Tibial nerve (tissue), 4 donors: ENCODE results near the gene ARHGAP44. TPM values are rescaled to one million over a fixed set of nuclear protein-coding genes. Genes with fewer than 3 reads are reported as not detected.

Experiments
- DNase-seq, 2 donors: peaks; one replicate each; pipeline ENCODE4 v3.0.0-alpha.2; 2019; ENCODE audit warnings: low spot score in 2 of 2
- H3K27ac ChIP-seq, 4 donors: fragments of 200-600 bp; sonication (generic) in 3 of 4; one replicate each; pipeline ENCODE4 v1.5.1; 2017 to 2019; ENCODE audit warnings: mild to moderate bottlenecking in 1 of 4
- H3K27me3 ChIP-seq, 2 donors: fragments of 200-600 bp; sonication (generic) in 1 of 2; one replicate each; pipeline versions ENCODE4 v1.5.1 to v1.6.0; 2017 to 2019
- H3K36me3 ChIP-seq, 3 donors: fragments of 200-600 bp; sonication (generic); one replicate each; pipeline ENCODE4 v1.5.1; 2018 to 2019
- H3K4me1 ChIP-seq, 4 donors: fragments of 200-600 bp; sonication (generic) in 3 of 4; one replicate each; pipeline ENCODE4 v1.5.1; 2017 to 2019
- H3K4me3 ChIP-seq, 4 donors: fragments of 200-600 bp; sonication (generic) in 3 of 4; one replicate each; pipeline ENCODE4 v1.5.1; 2017 to 2019; ENCODE audit warnings: mild to moderate bottlenecking in 1 of 4, moderate library complexity in 1 of 4
- H3K9me3 ChIP-seq, 4 donors: fragments of 200-600 bp; sonication (generic) in 3 of 4; one replicate each; pipeline ENCODE4 v1.5.1; 2017 to 2019
- EP300 ChIP-seq, 2 donors: sonication (generic); formaldehyde crosslinking; IDR thresholded peaks; one replicate each; pipeline ENCODE4 v1.6.1; 2017; ENCODE audit warnings: antibody characterized with exemption in 2 of 2, mild to moderate bottlenecking in 1 of 2
- POLR2A ChIP-seq, 2 donors: fragments of 450-650 bp; IDR thresholded peaks; one replicate each; pipeline ENCODE4 v1.6.1; 2017; ENCODE audit warnings: antibody characterized with exemption in 2 of 2, mild to moderate bottlenecking in 2 of 2, moderate library complexity in 2 of 2
- WGBS, 2 donors: methylation state at CpG; one replicate each; pipeline ENCODE4 v1.1.5; 2018; 5-methylcytosine and 5-hydroxymethylcytosine counted together
- total RNA-seq, 4 donors: library from RNA; depleted of rRNA; stranded (reverse); fragments of >200 nt; gene quantifications; one replicate each; pipeline ENCODE4 v1.1.0, GENCODE V29; 2016
- TF ChIP-seq, protein P1 (sequence below), 5 experiments: fragments of 200-600 bp in 3 of 5; fragments of 450-650 bp in 2 of 5; sonication (generic) in 3 of 5; IDR thresholded peaks; one replicate each; pipeline ENCODE4 v1.5.1; 2016 to 2019; ENCODE audit warnings: antibody characterized with exemption in 5 of 5, mild to moderate bottlenecking in 3 of 5, moderate library complexity in 2 of 5

Gene ARHGAP44
- total RNA-seq, 4 donors from 2014 or later, result 1.6 to 4.6 (median 2.7) TPM

DNA sequence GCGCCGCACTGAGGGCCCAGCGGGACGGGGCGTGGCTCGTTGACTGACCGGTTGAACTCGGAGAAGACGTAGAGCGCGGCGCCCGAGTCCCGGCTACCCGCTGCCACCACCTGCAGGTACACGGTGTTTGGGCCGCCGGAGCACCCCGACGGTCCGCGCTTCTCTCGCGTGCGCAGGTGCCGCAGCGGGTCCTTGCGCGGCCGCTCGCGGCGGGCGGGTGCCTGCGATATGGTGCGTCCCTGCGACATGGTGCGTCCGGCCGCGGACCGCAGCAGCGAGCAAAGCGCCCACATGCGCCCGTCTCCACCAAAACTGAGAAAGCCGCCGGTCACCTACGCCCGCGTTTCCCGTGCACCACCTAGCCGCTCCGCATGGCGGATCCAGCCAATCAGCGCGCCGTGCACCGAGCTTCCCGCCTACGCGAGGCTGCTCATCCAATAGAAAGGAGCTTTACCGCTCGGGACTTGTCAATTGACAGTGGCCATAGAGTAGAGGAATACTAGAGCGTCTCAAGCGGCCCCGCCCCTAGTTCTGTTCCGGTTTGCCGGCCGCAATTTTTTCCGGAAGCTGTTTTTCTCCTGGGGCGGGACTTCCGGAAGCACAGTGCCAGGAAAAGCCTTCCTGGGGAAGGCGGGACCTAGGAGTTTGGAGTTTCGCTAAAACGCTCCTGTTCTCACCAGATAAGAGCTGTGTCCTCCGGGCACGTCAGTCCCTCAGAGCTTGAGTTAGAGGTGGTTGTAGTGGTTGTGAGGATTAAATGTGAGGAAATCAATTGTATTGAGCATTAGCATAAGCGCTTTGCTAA, 228.6 kb downstream of the ARHGAP44 start, which contains the start of gene ELAC2:
TSS of gene ELAC2 (minus strand) at position 373 of the 805 bp plus-strand sequence. CDS start at position 293, 80 bp downstream.
- peak; percentile 93 to 95 for DNase-seq
- WGBS, 2 donors, result 0% methylated on average over 26 to 53 of the region's 79 CpGs

DNA sequence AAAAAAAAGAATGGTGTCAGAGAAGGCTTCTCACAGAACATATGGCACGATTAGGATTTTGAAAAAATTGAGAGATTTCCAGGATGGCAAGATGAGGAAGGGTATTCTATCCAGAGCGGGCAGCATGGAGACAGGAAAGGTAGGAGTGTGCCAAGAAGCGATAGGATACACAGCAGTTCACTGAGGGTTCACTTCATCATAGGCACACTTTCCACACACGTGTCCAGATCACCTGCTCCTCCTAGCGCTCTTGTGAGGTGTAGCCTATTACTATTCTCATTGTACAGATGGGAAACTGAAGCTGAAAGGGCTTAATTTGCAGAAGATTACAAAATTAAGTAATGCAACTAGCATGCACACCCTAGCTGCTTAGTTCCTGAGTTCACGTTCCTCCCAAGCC, 234.7 kb downstream of the ARHGAP44 start:
- TF ChIP-seq EP300 (IDR thresholded peaks at IDR 0.05), result no peak
- TF ChIP-seq, protein P1, sequence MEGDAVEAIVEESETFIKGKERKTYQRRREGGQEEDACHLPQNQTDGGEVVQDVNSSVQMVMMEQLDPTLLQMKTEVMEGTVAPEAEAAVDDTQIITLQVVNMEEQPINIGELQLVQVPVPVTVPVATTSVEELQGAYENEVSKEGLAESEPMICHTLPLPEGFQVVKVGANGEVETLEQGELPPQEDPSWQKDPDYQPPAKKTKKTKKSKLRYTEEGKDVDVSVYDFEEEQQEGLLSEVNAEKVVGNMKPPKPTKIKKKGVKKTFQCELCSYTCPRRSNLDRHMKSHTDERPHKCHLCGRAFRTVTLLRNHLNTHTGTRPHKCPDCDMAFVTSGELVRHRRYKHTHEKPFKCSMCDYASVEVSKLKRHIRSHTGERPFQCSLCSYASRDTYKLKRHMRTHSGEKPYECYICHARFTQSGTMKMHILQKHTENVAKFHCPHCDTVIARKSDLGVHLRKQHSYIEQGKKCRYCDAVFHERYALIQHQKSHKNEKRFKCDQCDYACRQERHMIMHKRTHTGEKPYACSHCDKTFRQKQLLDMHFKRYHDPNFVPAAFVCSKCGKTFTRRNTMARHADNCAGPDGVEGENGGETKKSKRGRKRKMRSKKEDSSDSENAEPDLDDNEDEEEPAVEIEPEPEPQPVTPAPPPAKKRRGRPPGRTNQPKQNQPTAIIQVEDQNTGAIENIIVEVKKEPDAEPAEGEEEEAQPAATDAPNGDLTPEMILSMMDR (IDR thresholded peaks at IDR 0.05), result no peak
- no peak for TF ChIP-seq POLR2A (IDR thresholded peaks at IDR 0.05)
- Histone ChIP-seq H3K4me3 (no peak overlapping the region), H3K27me3 (no peaks in the 10 kb centered on the region), H3K27ac (no peak overlapping the region), H3K9me3 (no peaks in the 10 kb centered on the region), H3K36me3 (no peaks in the 10 kb centered on the region), H3K4me1 (peaks cover 0 to 8% (median 0%) of the 10 kb centered on the region in 4 donors)
- 65% methylated on average over 6 of the region's 6 CpGs for WGBS, 2 donors
- no peak for DNase-seq

More for the DNA sequence above, 228.6 kb downstream of the ARHGAP44 start, which contains the start of gene ELAC2:
- TF ChIP-seq, protein P1 (IDR thresholded peaks at IDR 0.05), result peak in 1 of 5 experiments; percentile 67
- peak; percentile 75 to 80 for TF ChIP-seq EP300 (IDR thresholded peaks at IDR 0.05)
- peak; percentile 42 to 44 for TF ChIP-seq POLR2A (IDR thresholded peaks at IDR 0.05)
- no peaks in the 10 kb centered on the region for H3K9me3 ChIP-seq
- H3K4me3 ChIP-seq, result peak within 1 kb of the TSS; percentile 74 to 98 (median 77)
- H3K4me1 ChIP-seq, result peaks cover 0 to 24% (median 7%) of the 10 kb centered on the region in 4 donors
- no peaks in the 10 kb centered on the region for H3K27me3 ChIP-seq
- peak within 1 kb of the TSS; percentile 37 to 90 (median 80) for H3K27ac ChIP-seq
- peaks cover 0 to 36% (median 6%) of the 10 kb centered on the region in 3 donors for H3K36me3 ChIP-seq

DNA sequence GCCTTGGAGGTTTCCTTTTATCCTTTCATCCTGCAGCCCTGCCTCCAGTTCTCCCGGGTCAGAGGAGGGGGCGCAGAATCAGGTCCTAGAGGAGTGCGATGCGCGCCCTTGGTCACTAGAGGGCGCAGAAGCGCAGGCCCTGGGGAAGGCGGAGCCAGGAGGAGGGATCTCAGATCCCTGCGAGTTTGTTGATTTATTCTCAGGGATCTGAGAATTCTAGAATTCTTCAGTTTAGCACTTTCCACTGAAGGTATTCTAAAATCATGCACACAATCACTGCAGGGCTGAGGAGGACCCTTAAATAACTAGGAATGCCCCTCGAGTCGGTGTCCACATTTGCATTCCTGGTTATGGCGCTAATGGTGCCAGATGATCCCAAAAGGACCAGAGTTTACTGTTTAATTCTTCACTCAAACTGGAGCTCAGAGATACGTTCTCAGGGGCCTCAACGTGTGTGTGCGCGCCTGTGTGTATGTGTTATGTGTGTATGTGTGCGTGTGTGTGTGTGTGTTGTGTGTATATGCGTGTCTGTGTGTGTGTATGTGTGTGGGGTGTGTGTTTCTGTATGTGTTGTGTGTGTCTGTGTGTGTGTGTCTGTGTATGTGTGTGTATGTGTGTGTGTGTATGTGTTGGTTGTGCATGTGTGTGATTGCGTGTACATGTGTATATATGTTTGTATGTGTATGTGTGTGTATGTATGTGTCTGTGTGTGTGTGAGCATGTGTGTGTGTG, 235.4 kb downstream of the ARHGAP44 start:
- Histone ChIP-seq H3K4me1 (peaks cover 0 to 8% (median 0%) of the 10 kb centered on the region in 4 donors), H3K4me3 (no peak overlapping the region), H3K27me3 (no peaks in the 10 kb centered on the region), H3K27ac (no peak overlapping the region), H3K9me3 (no peaks in the 10 kb centered on the region), H3K36me3 (no peaks in the 10 kb centered on the region)
- DNase-seq, result peak in 1 of 2 donors; percentile 51
- WGBS, 2 donors, result 29 to 30% methylated on average over 16 to 19 of the region's 19 CpGs
- TF ChIP-seq EP300 (IDR thresholded peaks at IDR 0.05), result no peak
- TF ChIP-seq, protein P1 (IDR thresholded peaks at IDR 0.05), result peak; percentile 66 to 96 (median 89)
- TF ChIP-seq POLR2A (IDR thresholded peaks at IDR 0.05), result no peak

DNA sequence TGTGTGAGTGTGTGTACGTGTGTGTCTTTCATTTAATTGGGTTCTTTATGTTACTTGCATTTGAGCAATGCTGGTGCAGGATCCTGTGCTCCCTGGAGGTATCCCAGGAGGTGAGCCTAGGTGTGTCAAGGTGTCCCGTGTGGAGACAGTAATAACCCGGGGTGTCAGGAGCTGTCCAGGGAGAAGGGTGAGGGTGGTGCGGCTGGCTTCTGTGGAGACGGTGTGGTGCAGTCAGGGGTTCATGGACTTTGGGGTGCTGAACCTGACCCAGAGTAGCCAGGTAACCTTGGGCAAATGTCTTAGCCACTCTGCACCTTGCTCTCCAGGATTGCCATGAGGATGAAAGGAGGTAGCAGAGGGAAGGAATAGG, 235.9 kb downstream of the ARHGAP44 start:
- Histone ChIP-seq H3K4me3 (no peak overlapping the region), H3K36me3 (no peaks in the 10 kb centered on the region), H3K9me3 (no peaks in the 10 kb centered on the region), H3K27me3 (no peaks in the 10 kb centered on the region), H3K4me1 (peaks cover 0 to 8% (median 0%) of the 10 kb centered on the region in 4 donors), H3K27ac (no peak overlapping the region)
- no peak for DNase-seq
- WGBS, 2 donors, result 66 to 79% methylated on average over 5 of the region's 5 CpGs
- no peak for TF ChIP-seq EP300 (IDR thresholded peaks at IDR 0.05)
- TF ChIP-seq, protein P1 (IDR thresholded peaks at IDR 0.05), result no peak
- TF ChIP-seq POLR2A (IDR thresholded peaks at IDR 0.05), result no peak
